GM12801 (cell line): ENCODE measurements around the gene RTL5.

Experiments
- TF ChIP-seq, protein P1 (sequence below): IDR thresholded peaks from one replicate; pipeline ENCODE4 v1.5.1; 2011; ENCODE audit warnings: control low read depth; ENCODE audit not compliant: insufficient read length; ENCODE audit errors: extremely low read depth

The RTL5 gene

GRCh38 chrX:72102760-72103159 is 29.0 kb downstream of the RTL5 start:
- TF ChIP-seq, protein P1, sequence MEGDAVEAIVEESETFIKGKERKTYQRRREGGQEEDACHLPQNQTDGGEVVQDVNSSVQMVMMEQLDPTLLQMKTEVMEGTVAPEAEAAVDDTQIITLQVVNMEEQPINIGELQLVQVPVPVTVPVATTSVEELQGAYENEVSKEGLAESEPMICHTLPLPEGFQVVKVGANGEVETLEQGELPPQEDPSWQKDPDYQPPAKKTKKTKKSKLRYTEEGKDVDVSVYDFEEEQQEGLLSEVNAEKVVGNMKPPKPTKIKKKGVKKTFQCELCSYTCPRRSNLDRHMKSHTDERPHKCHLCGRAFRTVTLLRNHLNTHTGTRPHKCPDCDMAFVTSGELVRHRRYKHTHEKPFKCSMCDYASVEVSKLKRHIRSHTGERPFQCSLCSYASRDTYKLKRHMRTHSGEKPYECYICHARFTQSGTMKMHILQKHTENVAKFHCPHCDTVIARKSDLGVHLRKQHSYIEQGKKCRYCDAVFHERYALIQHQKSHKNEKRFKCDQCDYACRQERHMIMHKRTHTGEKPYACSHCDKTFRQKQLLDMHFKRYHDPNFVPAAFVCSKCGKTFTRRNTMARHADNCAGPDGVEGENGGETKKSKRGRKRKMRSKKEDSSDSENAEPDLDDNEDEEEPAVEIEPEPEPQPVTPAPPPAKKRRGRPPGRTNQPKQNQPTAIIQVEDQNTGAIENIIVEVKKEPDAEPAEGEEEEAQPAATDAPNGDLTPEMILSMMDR, result no peak

DNA sequence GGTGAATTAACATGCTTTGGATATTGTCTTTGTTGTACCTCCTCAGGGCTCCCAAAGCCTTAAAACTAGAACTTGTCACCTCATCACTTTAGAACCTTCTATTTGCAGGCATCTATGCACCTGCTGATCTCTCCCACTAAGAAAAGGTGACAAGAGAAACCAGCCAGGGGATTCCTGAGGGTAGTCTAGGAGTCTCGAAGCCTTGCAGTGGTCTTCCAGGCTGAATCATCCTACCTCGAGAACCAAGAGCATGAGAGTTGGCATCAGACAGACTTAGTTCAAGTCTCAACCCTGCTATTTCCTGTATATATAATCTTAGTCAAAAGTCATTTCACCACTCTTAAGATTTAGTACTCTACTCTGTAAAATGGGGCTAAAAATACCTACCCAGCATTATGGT is 29.6 kb downstream of the RTL5 start:
- TF ChIP-seq, protein P1, result no peak

GRCh38 chrX:72101597-72102037 is 30.1 kb downstream of the RTL5 start:
- TF ChIP-seq, protein P1, result no peak

DNA sequence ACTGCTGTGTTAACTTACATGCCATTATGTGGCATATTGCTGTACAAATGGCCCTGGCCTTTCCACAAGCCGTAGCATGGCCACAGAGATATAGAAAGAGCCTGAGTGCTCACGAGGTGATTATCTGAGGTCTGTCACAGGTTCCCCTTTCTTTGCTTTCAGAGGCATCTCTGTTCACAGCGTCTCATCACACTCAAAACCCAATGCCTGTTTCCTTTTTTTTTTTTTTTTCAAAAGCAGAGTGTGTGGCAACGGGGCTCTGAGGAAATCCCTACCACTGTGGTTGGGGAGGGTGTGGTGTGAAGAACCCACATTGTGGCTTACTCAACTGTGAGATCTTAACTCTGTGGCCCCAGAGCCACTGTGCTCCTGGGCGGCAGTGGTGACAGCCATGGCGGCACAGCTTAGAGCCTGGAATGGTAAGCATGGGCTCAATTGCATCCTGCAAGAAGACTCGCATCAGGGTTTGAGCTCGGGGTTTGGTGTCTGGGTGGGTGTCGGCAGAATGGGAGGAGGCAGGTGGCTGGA is 30.8 kb downstream of the RTL5 start:
- TF ChIP-seq, protein P1, result no peak

DNA sequence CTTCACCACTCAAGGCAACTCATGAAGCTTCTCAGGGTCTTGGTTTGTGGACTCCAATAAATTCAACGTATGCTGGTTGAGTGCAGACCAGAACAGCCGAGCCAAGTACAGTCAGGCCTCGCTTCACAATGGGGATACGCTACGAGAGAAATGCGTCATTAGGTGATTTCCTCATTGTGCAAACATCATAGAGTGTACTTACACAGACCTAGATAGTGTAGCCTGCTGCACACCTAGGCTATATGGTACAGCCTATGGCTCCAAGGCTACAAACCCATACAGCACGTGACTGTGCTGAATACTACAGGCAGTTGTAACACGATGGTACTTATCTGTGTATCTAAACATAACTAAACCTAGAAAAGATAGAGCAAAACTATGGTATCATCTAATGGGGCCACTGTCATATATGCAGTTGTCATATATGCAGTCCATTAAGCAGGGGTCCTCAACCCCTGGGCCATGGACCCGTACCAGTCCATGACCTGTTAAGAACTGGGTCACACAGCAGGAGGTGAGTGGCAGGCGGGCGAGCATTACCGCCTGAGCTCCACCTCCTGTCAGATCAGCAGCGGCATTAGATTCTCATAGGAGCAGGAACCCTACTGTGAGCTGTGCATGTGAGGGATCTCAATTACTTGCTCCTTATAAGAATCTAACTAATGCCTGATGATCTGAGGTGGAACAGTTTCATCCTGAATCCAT is 31.5 kb downstream of the RTL5 start:
- TF ChIP-seq, protein P1, result no peak

GRCh38 chrX:72097098-72097497 is 34.6 kb downstream of the RTL5 start:
- TF ChIP-seq, protein P1, result no peak

DNA sequence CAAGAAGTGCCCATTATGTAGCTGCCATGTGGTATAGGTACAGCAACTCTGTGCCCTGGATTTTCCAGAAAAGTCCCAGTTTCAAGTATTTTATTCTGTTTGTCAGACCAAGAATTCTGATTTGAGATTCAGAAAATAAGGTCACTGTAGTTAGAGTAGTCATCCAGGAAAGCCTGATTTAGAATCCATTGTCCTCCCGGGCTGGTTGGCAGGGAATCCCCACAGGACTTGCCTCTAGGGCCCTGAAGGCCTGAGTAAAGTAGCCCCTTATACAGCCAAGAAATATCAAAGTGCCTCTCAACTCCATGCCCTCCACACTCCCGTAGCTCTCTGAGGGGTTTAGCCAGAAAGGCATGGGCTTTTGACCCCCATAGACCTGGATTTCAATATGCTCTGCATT is 36.3 kb downstream of the RTL5 start:
- TF ChIP-seq, protein P1, result no peak
